Measurements from ENCODE around the gene RGS7.
"Not testable (repeated sequence)": the region's sequence is repeated elsewhere in the genome, so short reads cannot be mapped to it uniquely, and the experiment has no call there.

Gene RGS7

GRCh38 chr1:240905225-240905765, 451.7 kb downstream of the RGS7 start:
- POLR2A ChIA-PET (ENCODE audit: low non-redundant PET), result no interaction called here
- no peak overlapping the region for H3K27ac ChIP-seq
- TF ChIP-seq CTCF (conservative IDR thresholded peaks at IDR 0.05; ENCODE audit: low read depth), result no peak
- CTCF ChIA-PET, result interaction anchor here (0.7 kb wide), 1 partner anchor 719 kb away, joined by 3 read pairs; no protein-coding TSS in a partner anchor
- DNase-seq (ENCODE audit: low spot score), result no peak

- CTCF ChIA-PET; DNase-seq (ENCODE audit: low spot score); POLR2A ChIA-PET (ENCODE audit: low non-redundant PET); H3K27ac ChIP-seq: not testable (repeated sequence)
These were observed 461.6 kb downstream of the RGS7 start for GRCh38 chr1:240895424-240895823.

GRCh38 chr1:240888787-240889048, 468.3 kb downstream of the RGS7 start:
- H3K27ac ChIP-seq, result no peak overlapping the region
- CTCF ChIA-PET, result no interaction called here
- no peak for TF ChIP-seq CTCF (conservative IDR thresholded peaks at IDR 0.05; ENCODE audit: low read depth)
- POLR2A ChIA-PET (ENCODE audit: low non-redundant PET), result no interaction called here
- no peak for DNase-seq (ENCODE audit: low spot score)

GRCh38 chr1:240888039-240888786, 468.8 kb downstream of the RGS7 start:
- DNase-seq (ENCODE audit: low spot score), result peak; percentile 57

GRCh38 chr1:240883490-240883889, 473.5 kb downstream of the RGS7 start:
- CTCF ChIA-PET, result no interaction called here
- no peak for DNase-seq (ENCODE audit: low spot score)
- H3K27ac ChIP-seq, result no peak overlapping the region
- TF ChIP-seq CTCF (conservative IDR thresholded peaks at IDR 0.05; ENCODE audit: low read depth), result no peak
- POLR2A ChIA-PET (ENCODE audit: low non-redundant PET), result no interaction called here

More at GRCh38 chr1:240888039-240888786, 468.8 kb downstream of the RGS7 start:
- no peak overlapping the region for H3K27ac ChIP-seq
- ChIA-PET CTCF (interaction anchor here (0.5 to 1.1 kb wide), 9 partner anchors 62 to 723 kb away, joined by 3 to 5 read pairs (median 4); no protein-coding TSS in a partner anchor), POLR2A (ENCODE audit: low non-redundant PET) (no interaction called here)
- peak; percentile 73 for TF ChIP-seq CTCF (conservative IDR thresholded peaks at IDR 0.05; ENCODE audit: low read depth)

- H3K27ac ChIP-seq; DNase-seq (ENCODE audit: low spot score); POLR2A ChIA-PET (ENCODE audit: low non-redundant PET): not testable (repeated sequence)
- CTCF ChIA-PET, result interaction anchor here (0.6 kb wide), 1 partner anchor 26 kb away, joined by 4 read pairs; no protein-coding TSS in a partner anchor
These were observed 474.2 kb downstream of the RGS7 start for GRCh38 chr1:240882656-240883308.

- no peak for TF ChIP-seq CTCF (conservative IDR thresholded peaks at IDR 0.05; ENCODE audit: low read depth)
- DNase-seq (ENCODE audit: low spot score), result no peak
- no peak overlapping the region for H3K27ac ChIP-seq
- ChIA-PET CTCF (no interaction called here), POLR2A (ENCODE audit: low non-redundant PET) (no interaction called here)
These were observed 478.4 kb downstream of the RGS7 start for GRCh38 chr1:240878631-240879030.
